Esophagus muscularis mucosa (tissue), 4 donors: ENCODE data around the gene FEZ2. TPM values are rescaled to one million over a fixed set of nuclear protein-coding genes. Genes with fewer than 3 reads are reported as not detected.

Source experiments
- DNase-seq: peaks from one replicate; pipeline ENCODE4 v3.0.0-alpha.2; 2017; ENCODE audit errors: extremely low spot score
- H3K27ac ChIP-seq, 4 donors: fragments of 200-600 bp; sonication (generic); replicated peaks in 1 of 4; 1 replicate in 3 of 4; 2 replicates in 1 of 4; pipeline ENCODE4 v1.5.1; 2016 to 2019; ENCODE audit warnings: mild to moderate bottlenecking in 1 of 4
- H3K27me3 ChIP-seq, 4 donors: fragments of 200-600 bp; sonication (generic); one replicate each; pipeline versions ENCODE4 v1.5.1 to v1.6.0; 2016 to 2019
- H3K36me3 ChIP-seq, 4 donors: fragments of 200-600 bp; sonication (generic); one replicate each; pipeline ENCODE4 v1.5.1; 2016 to 2019
- H3K4me1 ChIP-seq, 4 donors: fragments of 200-600 bp; sonication (generic); one replicate each; pipeline ENCODE4 v1.5.1; 2016 to 2019
- H3K4me3 ChIP-seq, 4 donors: fragments of 200-600 bp; sonication (generic); 1 replicate in 2 of 4; 2 replicates in 2 of 4; pipeline ENCODE4 v1.5.1; 2016 to 2019; ENCODE audit warnings: mild to moderate bottlenecking in 4 of 4, moderate library complexity in 1 of 4
- H3K9me3 ChIP-seq, 4 donors: fragments of 200-600 bp; sonication (generic); 1 replicate in 3 of 4; 2 replicates in 1 of 4; pipeline ENCODE4 v1.5.1; 2016 to 2019
- CTCF ChIP-seq, 3 experiments: fragments of 200-600 bp in 2 of 3; fragments of 450-650 bp in 1 of 3; sonication (generic) in 2 of 3; IDR thresholded peaks; one replicate each; pipeline ENCODE4 v1.5.1; 2017 to 2019; ENCODE audit warnings: antibody characterized with exemption in 3 of 3, mild to moderate bottlenecking in 2 of 3, moderate library complexity in 1 of 3
- EP300 ChIP-seq: sonication (generic); formaldehyde crosslinking; IDR thresholded peaks from one replicate; pipeline ENCODE4 v1.6.1; 2017; ENCODE audit warnings: antibody characterized with exemption
- POLR2A ChIP-seq: fragments of 450-650 bp; IDR thresholded peaks from one replicate; pipeline ENCODE4 v1.6.1; 2017; ENCODE audit warnings: antibody characterized with exemption, moderate library complexity, mild to moderate bottlenecking, low read depth
- POLR2AphosphoS5 ChIP-seq, 2 donors: sonication (generic); formaldehyde crosslinking; IDR thresholded peaks; one replicate each; pipeline ENCODE4 v1.6.1; 2017; ENCODE audit warnings: antibody characterized with exemption in 2 of 2
- WGBS: methylation state at CpG from one replicate; pipeline ENCODE4 v1.1.5; 2018; 5-methylcytosine and 5-hydroxymethylcytosine counted together
- intact Hi-C: fragments of 100-400 bp; cut with DNase I; formaldehyde crosslinking; loops from one replicate; pipeline ENCODE4 v1.15.1; 2023
- total RNA-seq, 4 donors: library from RNA; depleted of rRNA; stranded (reverse); fragments of >200 nt; gene quantifications; one replicate each; pipeline versions ENCODE4 v1.1.0 to v1.2.1, GENCODE V29; 2016

Gene FEZ2
- total RNA-seq, 4 donors from 2014 or later = 40.4 to 58.2 (median 45.2) TPM

GRCh38 chr2:36525245-36525644 is 72.7 kb downstream of the FEZ2 start:
- intact Hi-C loops = no loop called here
- no peak overlapping the region for H3K27ac ChIP-seq
- peaks cover 0 to 14% (median 4%) of the 10 kb centered on the region in 4 donors for H3K4me1 ChIP-seq
- H3K27me3 ChIP-seq = no peaks in the 10 kb centered on the region
- no peak overlapping the region for H3K4me3 ChIP-seq
- peaks cover 25 to 63% (median 44%) of the 10 kb centered on the region in 4 donors for H3K36me3 ChIP-seq
- no peak for DNase-seq
- no peaks in the 10 kb centered on the region for H3K9me3 ChIP-seq
- no peak for TF ChIP-seq POLR2AphosphoS5 (IDR thresholded peaks at IDR 0.05)
- no peak for TF ChIP-seq CTCF (IDR thresholded peaks at IDR 0.05)
- TF ChIP-seq POLR2A = no peak
- TF ChIP-seq EP300 = no peak
- 90% methylated on average over 5 of the region's 5 CpGs for WGBS

- no peaks in the 10 kb centered on the region for H3K27me3 ChIP-seq
- WGBS = 67% methylated on average over 4 of the region's 4 CpGs
- TF ChIP-seq POLR2AphosphoS5 (IDR thresholded peaks at IDR 0.05) (peak in 1 of 2 donors; percentile 41), EP300 (no peak)
- no peak overlapping the region for H3K27ac ChIP-seq
- peaks cover 43 to 78% (median 60%) of the 10 kb centered on the region in 4 donors for H3K36me3 ChIP-seq
- H3K9me3 ChIP-seq = no peaks in the 10 kb centered on the region
- intact Hi-C loops = no loop called here
- no peak overlapping the region for H3K4me3 ChIP-seq
- H3K4me1 ChIP-seq = peaks cover 0 to 5% (median 0%) of the 10 kb centered on the region in 4 donors
- no peak for DNase-seq
Observed at GRCh38 chr2:36523153-36523552, 74.8 kb downstream of the FEZ2 start.

DNA sequence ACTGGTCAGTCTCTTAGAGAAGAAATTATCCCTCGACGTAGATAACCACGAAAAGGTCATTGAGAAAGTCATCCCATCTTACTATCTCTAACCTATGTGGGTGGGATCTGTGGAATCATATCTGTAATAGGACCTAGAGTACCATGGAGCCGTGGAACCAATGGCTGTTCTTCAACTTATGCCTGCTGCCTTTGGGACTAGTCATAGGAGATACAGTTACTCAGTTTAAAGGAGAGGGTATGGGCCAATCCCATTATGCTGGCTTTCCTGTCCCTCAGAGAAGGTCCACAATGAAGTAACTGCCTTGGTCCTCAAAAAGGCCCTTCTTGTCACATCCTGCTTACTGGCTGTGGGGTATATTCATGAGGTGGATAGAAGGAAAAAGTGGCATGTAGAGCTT is 77.5 kb downstream of the FEZ2 start:
- WGBS = 94% methylated on average over 4 of the region's 4 CpGs
- TF ChIP-seq CTCF (IDR thresholded peaks at IDR 0.05) = no peak
- TF ChIP-seq EP300 = no peak
- no peak for TF ChIP-seq POLR2AphosphoS5 (IDR thresholded peaks at IDR 0.05)
- no peak for TF ChIP-seq POLR2A
- H3K9me3 ChIP-seq = no peaks in the 10 kb centered on the region
- no peaks in the 10 kb centered on the region for H3K27me3 ChIP-seq
- no peak for DNase-seq
- peaks cover 57 to 99% (median 84%) of the 10 kb centered on the region in 4 donors for H3K36me3 ChIP-seq
- H3K4me1 ChIP-seq = peaks cover 0 to 10% (median 7%) of the 10 kb centered on the region in 4 donors
- no peak overlapping the region for H3K27ac ChIP-seq
- H3K4me3 ChIP-seq = no peak overlapping the region
- intact Hi-C loops = no loop called here

DNA sequence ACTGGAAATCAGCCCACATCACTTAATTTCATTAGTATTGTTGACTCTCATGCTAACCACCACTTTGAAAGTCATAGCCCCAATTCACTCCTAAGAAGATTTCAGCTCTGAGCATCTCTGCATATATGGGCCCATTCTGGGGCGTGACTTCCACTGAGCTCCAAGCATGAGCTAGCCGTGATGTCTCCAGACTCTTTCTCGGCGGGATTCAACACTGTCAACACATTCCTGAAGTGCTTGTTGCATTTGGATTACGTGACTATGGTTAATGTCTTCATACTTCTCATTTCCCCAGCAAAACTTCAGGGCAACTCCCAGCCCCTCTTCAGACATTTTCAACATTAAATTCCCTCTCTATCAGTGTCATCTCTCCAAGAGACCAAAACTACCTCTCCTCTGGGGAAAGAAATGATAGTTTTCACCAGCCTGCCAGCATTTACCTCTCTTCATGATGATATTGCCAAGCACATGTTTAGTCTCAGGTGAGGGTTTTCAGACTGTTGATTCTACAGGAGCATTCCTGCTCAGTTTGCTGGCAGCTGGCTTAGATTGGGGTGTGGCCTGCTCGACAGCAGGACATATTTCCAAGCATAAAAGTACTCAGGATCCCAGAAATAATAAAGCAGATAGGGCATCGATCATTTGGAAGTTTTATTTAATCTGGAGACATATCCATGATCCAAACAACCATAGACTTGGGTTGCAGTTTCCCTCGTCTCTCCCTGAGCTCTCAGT is 81.7 kb downstream of the FEZ2 start:
- 69% methylated on average over 8 of the region's 8 CpGs for WGBS
- Histone ChIP-seq H3K36me3 (peaks cover 58 to 100% (median 92%) of the 10 kb centered on the region in 4 donors), H3K9me3 (no peaks in the 10 kb centered on the region), H3K4me1 (peaks cover 0 to 10% (median 5%) of the 10 kb centered on the region in 4 donors), H3K4me3 (no peak overlapping the region), H3K27ac (no peak overlapping the region), H3K27me3 (no peaks in the 10 kb centered on the region)
- intact Hi-C loops = no loop called here
- no peak for DNase-seq
- TF ChIP-seq EP300 = no peak

DNA sequence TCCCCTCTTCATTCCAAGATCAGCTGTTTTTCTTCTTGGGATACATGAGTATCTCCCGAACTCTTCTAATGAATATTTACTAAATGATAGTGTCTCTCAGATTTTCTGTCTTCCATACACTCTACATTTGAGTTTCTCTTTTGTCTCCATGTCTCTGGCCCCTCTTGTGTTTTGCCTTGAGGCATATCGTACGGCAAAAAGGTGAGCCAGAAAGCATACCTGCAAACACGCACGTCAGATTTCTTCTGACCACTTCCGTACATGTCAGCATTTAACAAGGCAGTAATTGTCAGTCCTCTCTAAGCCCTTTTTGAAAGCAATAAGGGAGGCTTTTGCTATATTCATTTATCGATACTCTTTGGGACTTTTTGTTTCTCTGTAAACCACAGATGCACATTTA is 82.4 kb downstream of the FEZ2 start:
- H3K27ac ChIP-seq = no peak overlapping the region
- peaks cover 57 to 100% (median 88%) of the 10 kb centered on the region in 4 donors for H3K36me3 ChIP-seq
- no peak for TF ChIP-seq POLR2A
- no peak for TF ChIP-seq POLR2AphosphoS5 (IDR thresholded peaks at IDR 0.05)
- no peak for TF ChIP-seq CTCF (IDR thresholded peaks at IDR 0.05)
- no peak for TF ChIP-seq EP300
- DNase-seq = no peak
- WGBS = 96% methylated on average over 7 of the region's 7 CpGs
- peaks cover 0 to 10% (median 5%) of the 10 kb centered on the region in 4 donors for H3K4me1 ChIP-seq
- intact Hi-C loops = no loop called here
- no peaks in the 10 kb centered on the region for H3K27me3 ChIP-seq
- no peaks in the 10 kb centered on the region for H3K9me3 ChIP-seq
- H3K4me3 ChIP-seq = no peak overlapping the region

DNA sequence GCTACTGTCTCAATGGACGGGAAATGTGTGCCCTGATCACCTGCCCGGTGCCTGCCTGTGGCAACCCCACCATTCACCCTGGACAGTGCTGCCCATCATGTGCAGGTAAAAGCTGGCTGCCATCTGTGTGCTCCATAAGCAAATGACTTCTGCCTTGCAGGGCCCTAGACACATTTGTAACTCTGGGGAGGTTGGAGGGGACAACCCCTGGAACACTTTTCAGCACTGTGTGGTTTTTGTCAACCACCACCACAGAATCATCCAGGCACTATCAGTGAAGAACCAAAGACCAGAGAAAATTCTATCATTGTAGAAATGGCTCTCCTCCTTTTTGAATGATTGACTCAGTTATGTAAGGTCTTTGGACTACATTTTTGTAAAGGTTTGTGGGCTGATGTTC is 84.3 kb downstream of the FEZ2 start:
- intact Hi-C loops = no loop called here

More for the DNA sequence above, 84.3 kb downstream of the FEZ2 start:
- no peak overlapping the region for H3K27ac ChIP-seq
- DNase-seq = no peak
- no peak for TF ChIP-seq POLR2A
- TF ChIP-seq POLR2AphosphoS5 (IDR thresholded peaks at IDR 0.05) = no peak
- TF ChIP-seq EP300 = no peak
- TF ChIP-seq CTCF (IDR thresholded peaks at IDR 0.05) = no peak
- H3K36me3 ChIP-seq = peaks cover 44 to 97% (median 75%) of the 10 kb centered on the region in 4 donors
- H3K27me3 ChIP-seq = no peaks in the 10 kb centered on the region
- no peaks in the 10 kb centered on the region for H3K9me3 ChIP-seq
- 96% methylated on average over 2 of the region's 2 CpGs for WGBS
- H3K4me1 ChIP-seq = peaks cover 0 to 10% (median 5%) of the 10 kb centered on the region in 4 donors
- H3K4me3 ChIP-seq = no peak overlapping the region
